Activated CD4-positive, alpha-beta memory T cell treated with anti-CD3 and anti-CD28 coated beads for 36 hours (primary cell): ENCODE measurements around the gene ALAS1. TPM values are rescaled to one million over a fixed set of nuclear protein-coding genes. Genes with fewer than 3 reads are reported as not detected.
"Not testable (repeated sequence)": the region's sequence is repeated elsewhere in the genome, so short reads cannot be mapped to it uniquely, and the experiment has no call there.

Experiments
- CTCF ChIA-PET: fragments of 350-600 bp; sonication (Branson Sonifier 250); formaldehyde crosslinking; loops from one replicate; lab custom pipeline; 2021; ENCODE audit warnings: antibody characterized with exemption, inconsistent platforms; lab: Charles Lee
- POLR2A ChIA-PET: fragments of 350-600 bp; sonication (Branson Sonifier 250); formaldehyde crosslinking; loops from one replicate; lab custom pipeline; 2021; ENCODE audit warnings: antibody characterized with exemption; lab: Charles Lee
- DNase-seq: peaks from one replicate; pipeline ENCODE4 v3.0.0-alpha.2; 2020
- H3K27ac Mint-ChIP-seq: one replicate; pipeline ENCODE4 v1.8.0; 2021; ENCODE audit warnings: mixed read lengths
- H3K27me3 Mint-ChIP-seq: one replicate; pipeline ENCODE4 v1.8.0; 2021; ENCODE audit warnings: mixed read lengths
- H3K36me3 Mint-ChIP-seq: one replicate; pipeline ENCODE4 v1.8.0; 2021; ENCODE audit warnings: mixed read lengths
- H3K4me1 Mint-ChIP-seq: one replicate; pipeline ENCODE4 v1.8.0; 2021; ENCODE audit warnings: low read depth, mixed read lengths
- H3K4me3 Mint-ChIP-seq: one replicate; pipeline ENCODE4 v1.8.0; 2021; ENCODE audit warnings: mild to moderate bottlenecking, mixed read lengths
- H3K9me3 Mint-ChIP-seq: one replicate; pipeline ENCODE4 v1.8.0; 2021; ENCODE audit warnings: mixed read lengths
- intact Hi-C: fragments of 100-400 bp; cut with micrococcal nuclease; formaldehyde crosslinking; loops from one replicate; pipeline ENCODE4 v1.15.1; 2023
- total RNA-seq, 2 experiments: library from RNA; stranded (reverse); gene quantifications; one replicate each; pipeline ENCODE4 v1.2.3, GENCODE V29; 2021

The ALAS1 gene
- total RNA-seq, 2 experiments from 2014 or later: 64.4 to 64.5 TPM

DNA sequence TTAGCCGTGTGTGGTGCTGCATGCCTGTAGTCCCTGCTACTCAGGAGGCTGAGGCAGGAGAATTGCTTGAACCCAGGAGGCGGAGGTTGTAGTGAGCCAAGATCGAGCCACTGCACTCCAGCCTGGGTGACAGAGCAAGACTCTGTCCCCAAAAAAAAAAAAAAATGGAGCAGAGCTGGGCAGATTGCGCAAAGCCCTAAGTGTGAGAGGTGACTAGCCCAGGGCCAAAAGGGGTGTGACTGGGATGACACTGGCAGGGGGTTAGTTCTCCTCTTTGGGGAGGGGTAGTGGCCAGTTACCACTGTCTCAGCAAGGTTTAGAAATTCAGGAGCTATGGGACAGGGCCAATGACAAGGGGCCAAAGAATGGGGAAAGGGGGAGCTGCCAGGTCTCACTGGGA, 19.8 kb upstream of the ALAS1 start:
- intact Hi-C loops, H3K27ac Mint-ChIP-seq, H3K4me1 Mint-ChIP-seq, H3K4me3 Mint-ChIP-seq, POLR2A ChIA-PET, H3K27me3 Mint-ChIP-seq, H3K36me3 Mint-ChIP-seq, CTCF ChIA-PET, DNase-seq, H3K9me3 Mint-ChIP-seq: not testable (repeated sequence)

DNA sequence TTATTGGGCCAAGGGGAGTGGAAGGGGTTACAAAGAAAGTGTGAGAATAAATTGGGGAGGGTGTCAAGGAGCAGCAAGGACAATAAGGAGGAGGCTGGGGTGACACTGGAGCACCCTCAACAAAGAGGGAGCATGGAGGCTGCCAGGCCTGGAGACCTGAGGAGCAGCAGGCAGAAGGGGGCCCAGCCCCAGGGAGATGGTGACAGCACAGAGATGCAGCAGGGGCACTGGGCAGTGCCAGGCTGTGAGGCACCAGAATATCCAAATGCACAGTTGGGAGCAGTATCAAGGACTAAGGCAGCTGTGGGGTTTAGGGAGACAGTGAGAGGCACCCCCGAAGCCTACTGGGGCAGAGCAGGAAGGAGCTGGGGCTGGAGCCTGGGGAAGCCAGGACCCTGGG, 19.4 kb upstream of the ALAS1 start:
- Mint-ChIP-seq H3K27me3 (no peaks in the 10 kb centered on the region), H3K4me1 (no peaks in the 10 kb centered on the region), H3K4me3 (no peak overlapping the region), H3K9me3 (no peaks in the 10 kb centered on the region), H3K36me3 (no peaks in the 10 kb centered on the region), H3K27ac (no peak overlapping the region)
- ChIA-PET CTCF (no interaction called here), POLR2A (no interaction called here)
- intact Hi-C loops: no loop called here
- DNase-seq: no peak

DNA sequence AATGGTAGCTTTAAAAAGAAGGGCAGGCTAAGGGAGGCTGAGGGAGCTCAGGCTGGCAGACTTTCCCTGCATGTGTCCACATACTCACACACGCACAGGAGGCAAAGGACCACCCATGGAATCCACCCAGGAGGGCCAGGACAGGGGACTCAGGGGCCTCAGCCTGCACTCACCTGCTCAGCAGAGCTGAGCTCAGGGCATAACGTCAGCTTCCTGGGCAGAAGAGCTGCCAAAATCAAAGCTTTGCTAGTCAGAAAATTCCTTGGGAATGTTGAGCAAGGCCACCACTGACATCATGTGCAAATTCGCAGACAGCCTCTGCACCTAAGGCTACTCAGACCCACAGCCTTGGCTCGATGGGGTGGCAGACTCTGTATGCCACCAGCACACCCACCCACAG, 16.4 kb upstream of the ALAS1 start:
- Mint-ChIP-seq H3K27me3 (no peaks in the 10 kb centered on the region), H3K4me1 (no peaks in the 10 kb centered on the region), H3K36me3 (no peaks in the 10 kb centered on the region), H3K4me3 (no peak overlapping the region), H3K27ac (no peak overlapping the region), H3K9me3 (no peaks in the 10 kb centered on the region)
- POLR2A ChIA-PET: interaction anchor here (1.0 kb wide), 1 partner anchor 28 kb away, joined by 3 read pairs; no protein-coding TSS in a partner anchor
- intact Hi-C loops: no loop called here
- DNase-seq: no peak
- CTCF ChIA-PET: no interaction called here

DNA sequence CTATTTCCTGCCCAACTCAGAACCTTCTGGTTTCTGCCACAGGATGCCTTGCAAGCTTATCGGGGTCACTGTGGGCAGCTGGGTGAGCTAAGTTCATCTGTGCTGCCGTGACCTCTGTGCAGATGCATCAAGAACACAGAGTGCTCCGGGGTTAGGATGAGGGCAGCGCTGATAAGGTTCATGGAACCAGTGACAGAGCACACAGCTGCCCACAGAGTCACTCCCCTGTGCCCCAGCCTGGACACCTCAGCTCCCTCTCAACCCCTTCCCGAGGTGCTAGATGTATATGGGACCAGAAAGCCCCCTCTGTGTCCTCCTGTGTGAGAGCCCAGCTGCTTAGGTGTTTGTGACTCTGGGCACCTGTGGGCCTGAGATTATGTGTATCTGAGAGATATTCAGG, 15.8 kb upstream of the ALAS1 start:
- ChIA-PET POLR2A (interaction anchor here (1.0 kb wide), 1 partner anchor 29 kb away, joined by 3 read pairs; no protein-coding TSS in a partner anchor), CTCF (no interaction called here)
- Mint-ChIP-seq H3K27me3 (no peaks in the 10 kb centered on the region), H3K9me3 (no peaks in the 10 kb centered on the region), H3K4me3 (no peak overlapping the region), H3K27ac (no peak overlapping the region), H3K4me1 (no peaks in the 10 kb centered on the region), H3K36me3 (no peaks in the 10 kb centered on the region)
- DNase-seq: no peak
- intact Hi-C loops: no loop called here

DNA sequence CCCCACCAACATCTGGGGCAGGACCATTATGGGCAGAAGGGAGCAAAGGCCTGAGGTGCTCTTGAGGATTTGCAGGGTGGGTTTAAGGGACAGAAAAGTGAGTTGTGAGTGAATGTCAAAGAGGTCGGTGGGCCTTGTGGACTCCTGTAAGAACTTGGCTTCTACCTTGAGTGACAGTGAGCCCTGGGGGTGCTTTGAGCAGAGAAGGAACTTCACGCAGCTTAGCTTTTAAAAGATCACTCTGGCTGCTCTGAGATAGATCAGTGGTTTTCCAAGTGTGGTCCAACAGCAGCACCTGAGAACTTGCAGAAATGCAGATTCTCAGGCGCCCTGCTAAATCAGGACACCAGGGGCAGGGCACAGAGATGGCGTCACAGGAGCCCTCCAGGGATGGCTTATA, 15.3 kb upstream of the ALAS1 start:
- Mint-ChIP-seq H3K27ac (no peak overlapping the region), H3K9me3 (no peaks in the 10 kb centered on the region), H3K27me3 (no peaks in the 10 kb centered on the region), H3K36me3 (no peaks in the 10 kb centered on the region), H3K4me3 (no peak overlapping the region), H3K4me1 (no peaks in the 10 kb centered on the region)
- ChIA-PET CTCF (interaction anchor here (0.7 kb wide), 1 partner anchor 28 kb away, joined by 4 read pairs; no protein-coding TSS in a partner anchor), POLR2A (interaction anchor here (1.0 to 1.2 kb wide), 2 partner anchors 10 to 29 kb away, joined by 3 read pairs; no protein-coding TSS in a partner anchor)
- intact Hi-C loops: no loop called here
- DNase-seq: no peak

DNA sequence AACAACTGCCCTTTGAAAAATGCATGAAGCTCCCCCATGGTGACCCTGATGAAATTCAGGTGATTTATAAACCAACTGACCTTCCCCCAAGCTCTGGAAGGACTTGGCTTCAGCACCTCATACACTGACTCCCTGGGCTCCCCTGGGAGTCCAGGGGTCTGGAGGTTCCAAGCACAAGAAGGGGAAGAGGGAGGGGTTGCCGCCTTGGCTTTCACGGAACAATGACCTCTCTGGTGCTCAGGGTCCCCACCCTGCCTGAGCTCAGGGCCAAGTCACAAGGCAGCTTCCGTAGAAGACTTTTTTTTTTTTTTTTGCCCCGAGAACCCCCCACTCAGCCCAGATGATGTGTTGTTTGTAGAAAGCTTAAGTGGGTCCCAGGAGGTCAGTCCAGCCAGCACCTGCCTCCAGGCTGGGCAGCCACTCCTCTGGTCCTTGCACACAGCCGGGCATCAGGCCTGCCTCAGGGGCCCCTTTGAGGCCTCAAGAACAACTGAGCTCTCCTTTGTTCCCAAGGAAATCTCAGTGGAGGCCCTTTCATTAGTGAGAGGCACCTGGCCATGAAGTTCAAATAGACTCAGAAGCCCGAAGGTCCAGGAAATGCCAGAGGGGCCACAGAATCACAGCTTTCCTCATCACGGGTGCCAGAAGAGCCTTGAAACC, 14.0 kb upstream of the ALAS1 start:
- Mint-ChIP-seq H3K4me1 (no peaks in the 10 kb centered on the region), H3K36me3 (no peaks in the 10 kb centered on the region), H3K4me3 (no peak overlapping the region), H3K27me3 (no peaks in the 10 kb centered on the region), H3K9me3 (no peaks in the 10 kb centered on the region), H3K27ac (no peak overlapping the region)
- POLR2A ChIA-PET: interaction anchor here (1.2 kb wide), 1 partner anchor 9 kb away, joined by 3 read pairs; no protein-coding TSS in a partner anchor
- CTCF ChIA-PET: interaction anchor here (0.7 kb wide), 1 partner anchor 47 kb away, joined by 3 read pairs; no protein-coding TSS in a partner anchor
- no peak for DNase-seq
- intact Hi-C loops: no loop called here

DNA sequence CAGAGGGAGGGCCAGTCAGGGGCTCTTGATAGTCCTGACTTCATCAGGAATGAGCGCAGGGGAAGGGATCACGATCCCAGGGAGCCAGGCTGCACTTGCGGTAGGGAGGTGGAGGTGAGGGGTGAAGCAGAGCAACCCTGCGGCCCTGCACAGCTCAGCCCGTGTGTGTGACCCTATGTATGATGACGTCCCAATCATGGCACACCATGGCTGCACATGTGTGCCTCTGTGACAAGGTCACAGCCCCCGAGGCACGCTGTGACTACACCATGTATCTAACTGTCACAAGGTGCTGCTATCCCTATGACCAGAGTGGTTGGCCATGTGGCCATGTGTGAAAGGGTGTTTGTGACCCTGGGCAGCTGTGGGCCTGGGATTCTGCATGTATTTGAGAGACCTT, 13.3 kb upstream of the ALAS1 start:
- H3K27ac Mint-ChIP-seq: no peak overlapping the region
- ChIA-PET POLR2A (no interaction called here), CTCF (interaction anchor here (1.5 kb wide), 1 partner anchor 36 kb away, joined by 3 read pairs; no protein-coding TSS in a partner anchor)
- intact Hi-C loops: no loop called here
- H3K36me3 Mint-ChIP-seq: no peaks in the 10 kb centered on the region
- no peak overlapping the region for H3K4me3 Mint-ChIP-seq
- no peaks in the 10 kb centered on the region for H3K27me3 Mint-ChIP-seq
- no peaks in the 10 kb centered on the region for H3K4me1 Mint-ChIP-seq
- DNase-seq: no peak
- no peaks in the 10 kb centered on the region for H3K9me3 Mint-ChIP-seq

DNA sequence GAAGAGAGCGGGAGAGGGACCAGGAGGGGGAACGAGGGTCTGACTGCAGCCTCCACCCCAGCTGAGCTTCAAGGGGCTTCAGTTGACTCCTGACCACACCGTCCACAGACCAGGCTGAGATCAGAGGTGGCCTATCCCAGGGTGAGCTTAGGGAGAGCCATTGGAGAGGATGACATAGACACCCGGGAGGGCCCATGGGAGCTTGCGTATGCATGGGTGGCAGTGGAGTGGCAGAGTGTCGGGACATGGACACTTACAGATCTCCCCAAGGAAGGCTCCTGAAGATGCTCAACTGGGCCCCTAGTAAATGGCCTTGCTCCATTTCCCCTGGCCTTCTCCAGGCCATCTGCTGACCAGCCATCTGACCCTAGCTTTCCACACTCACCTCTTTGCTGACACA, 12.6 kb upstream of the ALAS1 start:
- POLR2A ChIA-PET: no interaction called here
- no peak overlapping the region for H3K4me3 Mint-ChIP-seq
- CTCF ChIA-PET: interaction anchor here (1.5 to 1.6 kb wide), 2 partner anchors 34 to 35 kb away, joined by 3 to 4 read pairs; no protein-coding TSS in a partner anchor
- no peaks in the 10 kb centered on the region for H3K36me3 Mint-ChIP-seq
- intact Hi-C loops: no loop called here
- H3K4me1 Mint-ChIP-seq: no peaks in the 10 kb centered on the region
- no peaks in the 10 kb centered on the region for H3K9me3 Mint-ChIP-seq
- no peak overlapping the region for H3K27ac Mint-ChIP-seq
- H3K27me3 Mint-ChIP-seq: no peaks in the 10 kb centered on the region
- no peak for DNase-seq

DNA sequence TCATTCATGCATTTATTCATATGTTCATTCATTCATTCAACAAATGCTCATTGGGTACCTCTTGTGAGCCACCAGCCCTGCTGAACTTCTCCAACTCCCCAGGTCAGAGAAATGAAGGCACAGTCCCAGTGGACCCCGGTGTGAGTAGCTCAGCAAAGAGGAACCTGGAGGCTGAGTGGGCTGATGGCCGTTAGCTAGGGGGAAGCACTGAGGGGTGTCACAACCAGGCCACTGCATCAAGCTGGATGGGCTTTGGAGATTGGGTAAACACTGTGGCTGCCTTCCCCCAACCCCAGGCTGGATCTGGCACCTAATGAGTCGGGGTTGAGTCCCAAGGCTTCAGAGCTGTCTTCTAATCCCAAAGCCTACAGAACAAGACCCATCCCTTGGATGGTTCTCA, 12.1 kb upstream of the ALAS1 start:
- no peak for DNase-seq
- intact Hi-C loops: no loop called here
- ChIA-PET CTCF (interaction anchor here (1.5 to 1.6 kb wide), 2 partner anchors 33 to 35 kb away, joined by 3 to 4 read pairs; no protein-coding TSS in a partner anchor), POLR2A (no interaction called here)
- no peak overlapping the region for H3K27ac Mint-ChIP-seq
- no peaks in the 10 kb centered on the region for H3K9me3 Mint-ChIP-seq
- no peaks in the 10 kb centered on the region for H3K36me3 Mint-ChIP-seq
- H3K4me3 Mint-ChIP-seq: no peak overlapping the region
- H3K4me1 Mint-ChIP-seq: no peaks in the 10 kb centered on the region
- H3K27me3 Mint-ChIP-seq: no peaks in the 10 kb centered on the region

DNA sequence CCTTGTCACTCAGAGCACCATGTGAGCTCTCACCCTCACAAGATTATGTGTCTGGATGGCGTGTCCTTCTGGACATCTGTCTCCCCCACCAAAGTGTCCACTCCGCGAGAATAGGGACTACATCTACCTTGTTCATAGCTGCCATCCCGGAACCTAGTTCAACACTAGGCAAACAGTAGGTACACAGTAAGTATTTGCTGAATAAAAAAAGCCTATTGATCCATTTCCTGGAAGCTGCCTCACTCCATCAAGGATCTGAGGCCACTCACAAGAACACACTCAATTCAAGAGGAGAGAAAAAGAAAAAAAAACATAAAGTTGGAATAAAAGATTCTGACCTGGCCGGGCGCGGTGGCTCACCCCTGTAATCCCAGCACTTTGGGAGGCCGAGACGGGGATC, 11.2 kb upstream of the ALAS1 start:
- ChIA-PET CTCF (interaction anchor here (1.6 kb wide), 1 partner anchor 32 kb away, joined by 4 read pairs; no protein-coding TSS in a partner anchor), POLR2A (no interaction called here)
- H3K27me3 Mint-ChIP-seq: no peaks in the 10 kb centered on the region
- no peak overlapping the region for H3K27ac Mint-ChIP-seq
- intact Hi-C loops: no loop called here
- no peak overlapping the region for H3K4me3 Mint-ChIP-seq
- no peak for DNase-seq
- H3K36me3 Mint-ChIP-seq: no peaks in the 10 kb centered on the region
- no peaks in the 10 kb centered on the region for H3K4me1 Mint-ChIP-seq
- H3K9me3 Mint-ChIP-seq: no peaks in the 10 kb centered on the region

DNA sequence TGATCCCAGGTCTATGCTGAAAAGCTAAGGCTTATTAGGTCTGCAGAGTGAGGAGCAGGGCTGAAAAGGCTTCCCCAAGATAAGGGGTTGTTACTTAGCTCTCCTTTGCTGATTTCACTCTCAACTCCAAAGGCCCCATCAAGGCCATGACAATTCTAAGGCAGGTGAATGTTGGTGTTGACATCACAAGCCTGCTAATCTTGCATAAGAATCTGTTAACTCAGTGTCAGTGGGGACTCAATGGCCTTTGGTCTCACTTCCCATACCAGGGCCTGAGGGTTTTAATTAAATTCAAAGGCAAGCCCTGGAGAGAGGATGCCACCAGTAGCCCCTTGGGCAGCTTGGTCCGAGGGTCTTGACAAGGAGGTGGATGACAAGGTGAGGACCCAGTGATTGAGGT, 9.4 kb upstream of the ALAS1 start:
- intact Hi-C loops: no loop called here
- DNase-seq: no peak
- H3K4me3 Mint-ChIP-seq: no peak overlapping the region
- H3K9me3 Mint-ChIP-seq: no peaks in the 10 kb centered on the region
- no peaks in the 10 kb centered on the region for H3K27me3 Mint-ChIP-seq
- H3K4me1 Mint-ChIP-seq: no peaks in the 10 kb centered on the region
- ChIA-PET CTCF (no interaction called here), POLR2A (no interaction called here)
- H3K36me3 Mint-ChIP-seq: no peaks in the 10 kb centered on the region
- no peak overlapping the region for H3K27ac Mint-ChIP-seq

DNA sequence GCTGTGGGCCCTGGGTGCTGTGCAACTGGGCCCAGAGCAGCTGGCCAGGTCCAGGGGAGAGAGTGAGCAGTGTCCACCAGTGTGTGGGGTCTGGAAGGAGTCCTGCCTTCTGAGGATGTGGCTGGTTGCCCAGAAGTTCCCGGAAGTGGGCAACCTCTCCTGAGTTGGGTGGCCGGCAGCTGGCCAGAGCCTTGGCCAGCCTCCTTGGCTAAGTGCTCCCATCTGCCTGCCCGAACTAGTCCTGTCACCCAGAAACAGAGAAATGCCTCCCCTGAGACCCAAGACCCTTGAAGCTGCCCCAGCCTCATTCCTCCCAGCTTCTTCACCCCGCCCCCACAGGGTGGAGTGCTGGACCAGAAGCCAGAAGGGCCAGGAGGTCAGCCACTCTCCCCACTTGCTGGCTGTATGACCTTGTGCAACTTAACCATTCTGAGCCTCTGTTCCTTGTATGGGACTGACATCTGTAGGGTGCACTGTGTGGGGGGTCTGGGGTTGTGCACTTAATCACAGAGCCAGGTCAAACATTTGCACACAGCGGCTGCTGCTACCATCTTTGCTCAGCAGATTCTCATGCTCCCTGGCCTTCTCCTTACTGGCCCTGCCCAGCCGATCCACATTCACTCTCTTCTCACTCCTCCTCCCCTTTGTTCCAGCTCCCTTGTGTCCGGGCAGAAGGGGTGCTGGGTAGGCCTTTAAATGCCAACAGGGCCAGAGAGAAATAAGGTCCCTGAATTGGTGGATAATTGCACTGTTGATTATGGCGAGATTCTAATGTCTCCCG, 7.5 kb upstream of the ALAS1 start:
- no peaks in the 10 kb centered on the region for H3K36me3 Mint-ChIP-seq
- H3K4me1 Mint-ChIP-seq: no peaks in the 10 kb centered on the region
- no peak for DNase-seq
- H3K9me3 Mint-ChIP-seq: no peaks in the 10 kb centered on the region
- POLR2A ChIA-PET: no interaction called here
- H3K27me3 Mint-ChIP-seq: no peaks in the 10 kb centered on the region
- intact Hi-C loops: no loop called here
- no peak overlapping the region for H3K27ac Mint-ChIP-seq
- CTCF ChIA-PET: no interaction called here
- H3K4me3 Mint-ChIP-seq: no peak overlapping the region
